NB4 (cell line): ENCODE results near the gene SUSD2.
"Not testable (repeated sequence)": the region's sequence is repeated elsewhere in the genome, so short reads cannot be mapped to it uniquely, and the experiment has no call there.

Experiments
- CTCF ChIP-seq: IDR thresholded peaks from one replicate; pipeline ENCODE4 v1.5.1; 2012; ENCODE audit warnings: low read depth, low read length
- MAX ChIP-seq: IDR thresholded peaks from 2 replicates; pipeline ENCODE4 v1.6.1; 2011; ENCODE audit warnings: low read depth, low read length
- POLR2A ChIP-seq: IDR thresholded peaks from 2 replicates; pipeline ENCODE4 v1.6.1; 2011; ENCODE audit warnings: mild to moderate bottlenecking; ENCODE audit not compliant: insufficient read length; ENCODE audit errors: extremely low read depth

GRCh38 chr22:24182900-24183246 is 1.6 kb downstream of the SUSD2 start:
- TF ChIP-seq CTCF, MAX, POLR2A: not testable (repeated sequence)
